B cell (primary cell): Measurements from ENCODE around the gene PPEF1. TPM values are rescaled to one million over a fixed set of nuclear protein-coding genes. Genes with fewer than 3 reads are reported as not detected.

Experiments
- ATAC-seq: fragments of 200-7000 bp; cut with Tn5 transposase; one replicate; pipeline ENCODE4 v1.10.0; 2021; ENCODE audit warnings: low read depth, mild to moderate bottlenecking, moderate number of reproducible peaks, moderate library complexity
- CTCF ChIA-PET: fragments of 350-600 bp; sonication (Branson Sonifier 250); formaldehyde crosslinking; loops from one replicate; lab custom pipeline; 2021; ENCODE audit warnings: antibody characterized with exemption, inconsistent platforms; lab: Charles Lee
- POLR2A ChIA-PET: fragments of 350-600 bp; sonication (Branson Sonifier 250); formaldehyde crosslinking; loops from one replicate; lab custom pipeline; 2021; ENCODE audit warnings: antibody characterized with exemption; lab: Charles Lee
- DNase-seq: peaks from one replicate; pipeline ENCODE4 v3.0.0; 2013
- H2AFZ ChIP-seq: 2 replicates; pipeline ENCODE4 v1.6.1; 2012; ENCODE audit warnings: mild to moderate bottlenecking, low read depth, low read length; ENCODE audit not compliant: insufficient read depth, poor library complexity, severe bottlenecking
- H3K27ac ChIP-seq, 2 donors: 1 replicate in 1 of 2; 2 replicates in 1 of 2; pipeline ENCODE4 v1.5.1; 2012 to 2013; ENCODE audit warnings: low read length in 2 of 2, mild to moderate bottlenecking in 2 of 2, moderate library complexity in 1 of 2
- H3K27me3 ChIP-seq, 4 experiments: fragments of 200-600 bp in 1 of 4; sonication (generic) in 1 of 4; replicated peaks in 1 of 4; 1 replicate in 2 of 4; 2 replicates in 2 of 4; pipeline versions ENCODE4 v1.6.1 to v1.7.0; 2013 to 2016; ENCODE audit warnings: low read length in 3 of 4, mild to moderate bottlenecking in 2 of 4, mixed read lengths in 1 of 4, moderate library complexity in 1 of 4; ENCODE audit not compliant: insufficient read depth in 4 of 4, control insufficient read depth in 3 of 4; ENCODE audit errors: control extremely low read depth in 1 of 4
- H3K36me3 ChIP-seq, 2 experiments: replicated peaks in 1 of 2; 1 replicate in 1 of 2; 2 replicates in 1 of 2; pipeline versions ENCODE4 v1.6.1 to v1.7.1; 2013; ENCODE audit warnings: low read length in 1 of 2; ENCODE audit not compliant: insufficient read depth in 2 of 2, control insufficient read depth in 1 of 2; ENCODE audit errors: control extremely low read depth in 1 of 2, extremely low read depth in 1 of 2
- H3K4me1 ChIP-seq, 2 donors: fragments of 200-600 bp in 1 of 2; sonication (generic) in 1 of 2; 1 replicate in 1 of 2; 2 replicates in 1 of 2; pipeline versions ENCODE4 v1.5.1 to v1.6.1; 2013 to 2017; ENCODE audit warnings: low read length in 2 of 2; ENCODE audit not compliant: control insufficient read depth in 2 of 2, insufficient read depth in 2 of 2
- H3K4me2 ChIP-seq: replicated peaks from 2 replicates; pipeline ENCODE3; 2012; ENCODE audit warnings: mild to moderate bottlenecking, low read depth, low read length; ENCODE audit not compliant: poor library complexity, severe bottlenecking
- H3K4me3 ChIP-seq, 5 experiments: fragments of 200-600 bp in 1 of 5; sonication (generic) in 1 of 5; 1 replicate in 3 of 5; 2 replicates in 2 of 5; pipeline versions ENCODE4 v1.5.1 to v1.7.0; 2011 to 2016; ENCODE audit warnings: low read length in 4 of 5, mild to moderate bottlenecking in 4 of 5, low read depth in 2 of 5, control low read depth in 1 of 5, moderate library complexity in 1 of 5; ENCODE audit not compliant: insufficient read depth in 1 of 5; ENCODE audit errors: control extremely low read depth in 1 of 5, extremely low read depth in 1 of 5
- H3K79me2 ChIP-seq: fragments of 200-600 bp; sonication (generic); one replicate; pipeline ENCODE4 v1.6.0; 2016; ENCODE audit warnings: low read length; ENCODE audit not compliant: control insufficient read depth, insufficient read depth
- H3K9ac ChIP-seq: fragments of 200-600 bp; sonication (generic); 2 replicates; pipeline ENCODE4 v1.6.1; 2017; ENCODE audit warnings: mild to moderate bottlenecking, low read length, moderate library complexity
- H3K9me3 ChIP-seq, 3 donors: one replicate each; pipeline versions ENCODE4 v1.6.1 to v1.7.1; 2013; ENCODE audit warnings: low read length in 2 of 3; ENCODE audit not compliant: control insufficient read depth in 2 of 3, insufficient read depth in 1 of 3; ENCODE audit errors: control extremely low read depth in 1 of 3
- H4K20me1 ChIP-seq: 2 replicates; pipeline ENCODE4 v1.6.0; 2012; ENCODE audit warnings: mild to moderate bottlenecking, low read length; ENCODE audit not compliant: insufficient read depth, control insufficient read depth, poor library complexity, severe bottlenecking
- H3K27ac Mint-ChIP-seq: one replicate; pipeline ENCODE4 v1.8.0; 2021; ENCODE audit warnings: mixed read lengths
- H3K27me3 Mint-ChIP-seq: one replicate; pipeline ENCODE4 v1.8.0; 2021; ENCODE audit warnings: mixed read lengths
- H3K4me1 Mint-ChIP-seq: one replicate; pipeline ENCODE4 v1.8.0; 2021; ENCODE audit warnings: mixed read lengths
- H3K4me3 Mint-ChIP-seq: one replicate; pipeline ENCODE4 v1.8.0; 2021; ENCODE audit warnings: mixed read lengths
- H3K9me3 Mint-ChIP-seq: one replicate; pipeline ENCODE4 v1.8.0; 2022; ENCODE audit warnings: mixed read lengths; ENCODE audit not compliant: insufficient read depth
- EZH2 ChIP-seq: IDR thresholded peaks from 2 replicates; pipeline ENCODE4 v1.6.1; 2012; ENCODE audit warnings: borderline replicate concordance, low read depth, mild to moderate bottlenecking, moderate library complexity, low read length; ENCODE audit not compliant: insufficient read depth, poor library complexity, severe bottlenecking
- WGBS: methylation state at CpG from one replicate; pipeline ENCODE4 v1.1.5; 2013; ENCODE audit warnings: missing lambda C conversion rate; ENCODE audit not compliant: insufficient coverage; 5-methylcytosine and 5-hydroxymethylcytosine counted together
- intact Hi-C: fragments of 100-400 bp; cut with micrococcal nuclease; formaldehyde crosslinking; loops from one replicate; pipeline ENCODE4 v1.10.0; 2022
- polyA plus RNA-seq: library from polyadenylated mRNA; depleted of rRNA; stranded (reverse); fragments of >200 nt; gene quantifications from 2 replicates; pipeline ENCODE4 v1.2.3, GENCODE V29; 2012
- total RNA-seq, 2 donors: library from RNA; stranded (reverse); fragments of 120-200 nt in 1 of 2; gene quantifications; 1 replicate in 1 of 2; 2 replicates in 1 of 2; pipeline versions ENCODE4 v1.2.3 to v1.2.4, GENCODE V29; 2013 to 2022
- TF ChIP-seq, protein P1 (sequence below): fragments of 200-600 bp; IDR thresholded peaks from one replicate; pipeline ENCODE4 v1.8.0; 2022; ENCODE audit warnings: antibody characterized with exemption, mild to moderate bottlenecking

PPEF1 gene
- total and polyA plus RNA-seq, 2 donors (not counting 1 experiment from before 2014, with no cell fraction given): 0.22 to 0.52 TPM

DNA sequence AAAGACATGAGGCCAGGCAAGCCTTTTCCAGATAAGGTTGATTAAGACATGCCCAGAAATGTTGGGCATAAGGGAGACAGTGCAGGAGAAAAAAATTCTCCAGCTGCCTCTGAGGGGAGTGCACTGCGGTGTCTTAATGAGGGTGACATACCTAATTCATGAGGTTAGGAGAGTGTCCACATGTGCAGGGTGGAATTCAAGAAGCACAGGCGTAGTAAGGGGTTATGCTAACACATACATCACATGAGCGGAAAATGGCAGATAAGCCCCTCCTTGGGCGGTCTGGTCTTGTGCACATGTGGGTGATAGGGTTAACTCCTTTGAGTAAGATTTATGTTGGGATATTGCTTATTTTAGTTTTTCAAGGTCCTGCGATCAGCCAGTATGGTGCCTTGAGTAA lies 154.1 kb downstream of the PPEF1 start:
- Mint-ChIP-seq H3K4me1 (peaks cover 2% of the 10 kb centered on the region), H3K9me3 (no peaks in the 10 kb centered on the region), H3K4me3 (no peak overlapping the region), H3K27me3 (no peaks in the 10 kb centered on the region), H3K27ac (no peak overlapping the region)
- DNase-seq (no peak), ATAC-seq (no peak)
- Histone ChIP-seq H3K4me2 (no peak overlapping the region), H3K27ac (no peak overlapping the region), H3K36me3 (no peaks in the 10 kb centered on the region), H3K9me3 (no peaks in the 10 kb centered on the region), H3K4me3 (no peak overlapping the region), H3K27me3 (no peaks in the 10 kb centered on the region), H4K20me1 (no peaks in the 10 kb centered on the region), H3K4me1 (no peaks in the 10 kb centered on the region), H3K9ac (no peak overlapping the region), H2AFZ (no peak overlapping the region), H3K79me2 (no peaks in the 10 kb centered on the region)
- intact Hi-C loops: no loop called here
- 100% methylated on average over 1 of the region's 5 CpGs for WGBS
- ChIA-PET CTCF (no interaction called here), POLR2A (no interaction called here)
- TF ChIP-seq, protein P1, sequence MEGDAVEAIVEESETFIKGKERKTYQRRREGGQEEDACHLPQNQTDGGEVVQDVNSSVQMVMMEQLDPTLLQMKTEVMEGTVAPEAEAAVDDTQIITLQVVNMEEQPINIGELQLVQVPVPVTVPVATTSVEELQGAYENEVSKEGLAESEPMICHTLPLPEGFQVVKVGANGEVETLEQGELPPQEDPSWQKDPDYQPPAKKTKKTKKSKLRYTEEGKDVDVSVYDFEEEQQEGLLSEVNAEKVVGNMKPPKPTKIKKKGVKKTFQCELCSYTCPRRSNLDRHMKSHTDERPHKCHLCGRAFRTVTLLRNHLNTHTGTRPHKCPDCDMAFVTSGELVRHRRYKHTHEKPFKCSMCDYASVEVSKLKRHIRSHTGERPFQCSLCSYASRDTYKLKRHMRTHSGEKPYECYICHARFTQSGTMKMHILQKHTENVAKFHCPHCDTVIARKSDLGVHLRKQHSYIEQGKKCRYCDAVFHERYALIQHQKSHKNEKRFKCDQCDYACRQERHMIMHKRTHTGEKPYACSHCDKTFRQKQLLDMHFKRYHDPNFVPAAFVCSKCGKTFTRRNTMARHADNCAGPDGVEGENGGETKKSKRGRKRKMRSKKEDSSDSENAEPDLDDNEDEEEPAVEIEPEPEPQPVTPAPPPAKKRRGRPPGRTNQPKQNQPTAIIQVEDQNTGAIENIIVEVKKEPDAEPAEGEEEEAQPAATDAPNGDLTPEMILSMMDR: no peak
- no peak for TF ChIP-seq EZH2

DNA sequence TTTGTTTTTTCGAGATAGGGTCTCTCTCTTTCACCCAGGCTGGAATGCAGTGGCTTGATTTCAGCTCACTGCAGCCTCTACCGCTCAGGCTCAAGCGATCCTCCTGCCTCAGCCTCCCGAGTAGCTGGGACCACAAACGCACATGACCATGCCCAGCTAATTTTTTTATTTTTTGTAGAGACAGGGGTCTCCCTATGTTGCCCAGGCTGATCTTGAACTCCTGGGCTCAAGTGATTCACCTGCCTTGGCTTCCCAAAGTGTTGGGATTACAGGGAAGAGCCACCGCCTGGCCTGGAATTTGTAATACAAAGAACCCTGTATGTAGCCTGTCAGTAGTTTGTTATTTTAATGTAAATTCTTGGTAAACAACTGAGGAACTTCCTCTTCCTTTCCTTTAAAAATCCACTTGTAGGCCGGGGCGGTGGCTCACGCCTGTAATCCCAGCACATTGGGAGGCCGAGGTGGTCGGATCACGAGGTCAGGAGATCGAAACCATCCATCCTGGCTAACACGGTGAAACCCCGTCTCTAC lies 157.0 kb downstream of the PPEF1 start:
- ChIA-PET CTCF (no interaction called here), POLR2A (no interaction called here)
- Histone ChIP-seq H4K20me1 (no peaks in the 10 kb centered on the region), H3K4me1 (no peaks in the 10 kb centered on the region), H3K9ac (no peak overlapping the region), H3K27ac (no peak overlapping the region), H3K79me2 (no peaks in the 10 kb centered on the region), H3K4me3 (no peak overlapping the region), H2AFZ (no peak overlapping the region), H3K9me3 (no peaks in the 10 kb centered on the region), H3K27me3 (no peaks in the 10 kb centered on the region), H3K36me3 (no peaks in the 10 kb centered on the region), H3K4me2 (no peak overlapping the region)
- no peaks in the 10 kb centered on the region for H3K27me3 Mint-ChIP-seq
- ATAC-seq (no peak), DNase-seq (no peak)
- no peaks in the 10 kb centered on the region for H3K9me3 Mint-ChIP-seq
- no peak overlapping the region for H3K27ac Mint-ChIP-seq
- intact Hi-C loops: no loop called here
- WGBS: 90% methylated on average over 2 of the region's 15 CpGs
- no peaks in the 10 kb centered on the region for H3K4me1 Mint-ChIP-seq
- H3K4me3 Mint-ChIP-seq: no peak overlapping the region
- TF ChIP-seq EZH2: no peak
- TF ChIP-seq, protein P1: no peak
